ENCODE measurements around the gene OR5F1.

- TF ChIP-seq CTCF (IDR thresholded peaks at IDR 0.05; ENCODE audit: extremely low read depth in 1 of 2, insufficient read depth in 1 of 2, low read depth in 1 of 2, low read length in 2 of 2) (no peak), POLR2A (IDR thresholded peaks at IDR 0.05; ENCODE audit: low read depth, low read length) (no peak), MAX (IDR thresholded peaks at IDR 0.05; ENCODE audit: insufficient read depth, insufficient read length) (no peak), POLR2AphosphoS5 (IDR thresholded peaks at IDR 0.05; ENCODE audit: insufficient read depth, low read depth, low read length) (no peak)
Measured at GRCh38 chr11:55969845-55970244, 24.6 kb downstream of the OR5F1 start, which contains the start of gene OR10AG1.
